ENCODE measurements around the gene RSPH4A.
A peak's percentile ranks its signal among the peaks of the same experiment; 100 is the strongest.

RSPH4A gene

GRCh38 chr6:116615937-116616736 lies at the start of gene RSPH4A:
RSPH4A (plus strand) TSS chr6:116616479; CDS start chr6:116616624, 145 bp downstream.
- TF ChIP-seq CTCF (IDR thresholded peaks at IDR 0.05; ENCODE audit: control insufficient read depth, insufficient read depth, low read depth, low read length, missing control alignments), result no peak
- peak; percentile 80 for DNase-seq (ENCODE audit: low read depth)
- H3K4me3 ChIP-seq (ENCODE audit: control insufficient read depth, low read depth, low read length), result peak within 1 kb of the TSS; percentile 96

GRCh38 chr6:116568111-116568510 lies 48.2 kb upstream of the RSPH4A start:
- DNase-seq (ENCODE audit: low read depth), result no peak

GRCh38 chr6:116568821-116569755 lies 47.2 kb upstream of the RSPH4A start:
- no peak for TF ChIP-seq CTCF (IDR thresholded peaks at IDR 0.05; ENCODE audit: control insufficient read depth, insufficient read depth, low read depth, low read length, missing control alignments)
- H3K4me3 ChIP-seq (ENCODE audit: control insufficient read depth, low read depth, low read length), result no peak overlapping the region
- no peak for DNase-seq (ENCODE audit: low read depth)

More at GRCh38 chr6:116568111-116568510, 48.2 kb upstream of the RSPH4A start:
- no peak for TF ChIP-seq CTCF (IDR thresholded peaks at IDR 0.05; ENCODE audit: control insufficient read depth, insufficient read depth, low read depth, low read length, missing control alignments)
- no peak overlapping the region for H3K4me3 ChIP-seq (ENCODE audit: control insufficient read depth, low read depth, low read length)

GRCh38 chr6:116570856-116571682 lies 45.2 kb upstream of the RSPH4A start, which contains the start of gene RWDD1:
RWDD1 (plus strand) TSS chr6:116571504; CDS start chr6:116571583, 79 bp downstream.
- TF ChIP-seq CTCF (IDR thresholded peaks at IDR 0.05; ENCODE audit: control insufficient read depth, insufficient read depth, low read depth, low read length, missing control alignments), result no peak
- peak; percentile 99 for DNase-seq (ENCODE audit: low read depth)
- H3K4me3 ChIP-seq (ENCODE audit: control insufficient read depth, low read depth, low read length), result peak within 1 kb of the TSS; percentile 90

GRCh38 chr6:116571683-116572000 lies 44.6 kb upstream of the RSPH4A start:
- TF ChIP-seq CTCF (IDR thresholded peaks at IDR 0.05; ENCODE audit: control insufficient read depth, insufficient read depth, low read depth, low read length, missing control alignments), result no peak
- peak overlapping the region; percentile 90 for H3K4me3 ChIP-seq (ENCODE audit: control insufficient read depth, low read depth, low read length)
- DNase-seq (ENCODE audit: low read depth), result no peak

- no peak for TF ChIP-seq CTCF (IDR thresholded peaks at IDR 0.05; ENCODE audit: control insufficient read depth, insufficient read depth, low read depth, low read length, missing control alignments)
- no peak for DNase-seq (ENCODE audit: low read depth)
- H3K4me3 ChIP-seq (ENCODE audit: control insufficient read depth, low read depth, low read length), result peak overlapping the region; percentile 90
These were observed 44.1 kb upstream of the RSPH4A start for GRCh38 chr6:116572162-116572561.
